ELR (cell line): ENCODE results near the gene DGKG.

ENCODE experiments used
- DNase-seq: peaks from one replicate; pipeline ENCODE4 v3.0.0-alpha.2; 2015; ENCODE audit warnings: low read depth

Gene DGKG

DNA sequence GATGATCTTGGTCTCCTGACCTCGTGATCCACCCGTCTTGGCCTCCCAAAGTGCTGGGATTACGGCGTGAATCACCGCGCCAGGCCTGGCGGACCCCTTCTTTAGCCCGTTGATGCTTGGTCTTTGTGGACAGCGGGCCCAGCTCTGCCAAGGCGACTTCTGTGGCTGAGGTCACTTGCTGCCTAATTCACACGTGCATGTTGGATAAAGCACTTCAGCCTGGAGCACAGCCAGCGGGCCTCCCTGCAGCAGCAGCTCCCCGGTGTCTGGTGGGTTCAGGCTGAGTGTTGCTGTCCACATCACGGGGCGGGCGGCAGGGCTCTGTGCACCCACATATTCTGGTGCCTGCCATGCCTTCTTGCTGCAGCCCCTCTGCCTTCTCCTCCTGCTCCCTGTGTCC, 88.4 kb downstream of the DGKG start:
- no peak for DNase-seq

DNA sequence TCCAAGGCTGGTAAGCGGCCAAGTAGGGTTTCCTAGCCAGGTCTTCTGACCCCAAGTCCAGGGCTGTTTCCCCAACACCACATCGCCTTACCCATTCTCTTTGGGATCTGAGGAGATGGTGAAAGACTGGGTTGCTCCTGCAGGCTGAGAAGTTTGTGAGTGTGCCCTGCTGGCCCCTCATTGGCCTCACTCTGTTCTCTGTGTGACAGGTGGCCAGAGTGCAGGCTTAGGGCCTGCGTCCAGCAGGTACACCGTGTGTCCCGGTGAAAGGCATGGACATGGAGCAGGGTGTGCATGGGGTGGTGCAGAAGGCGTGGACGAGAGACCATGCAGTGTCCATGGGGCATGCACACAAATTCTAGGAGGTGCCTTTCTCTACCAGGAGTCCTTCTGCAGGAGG, 91.3 kb downstream of the DGKG start:
- no peak for DNase-seq

DNA sequence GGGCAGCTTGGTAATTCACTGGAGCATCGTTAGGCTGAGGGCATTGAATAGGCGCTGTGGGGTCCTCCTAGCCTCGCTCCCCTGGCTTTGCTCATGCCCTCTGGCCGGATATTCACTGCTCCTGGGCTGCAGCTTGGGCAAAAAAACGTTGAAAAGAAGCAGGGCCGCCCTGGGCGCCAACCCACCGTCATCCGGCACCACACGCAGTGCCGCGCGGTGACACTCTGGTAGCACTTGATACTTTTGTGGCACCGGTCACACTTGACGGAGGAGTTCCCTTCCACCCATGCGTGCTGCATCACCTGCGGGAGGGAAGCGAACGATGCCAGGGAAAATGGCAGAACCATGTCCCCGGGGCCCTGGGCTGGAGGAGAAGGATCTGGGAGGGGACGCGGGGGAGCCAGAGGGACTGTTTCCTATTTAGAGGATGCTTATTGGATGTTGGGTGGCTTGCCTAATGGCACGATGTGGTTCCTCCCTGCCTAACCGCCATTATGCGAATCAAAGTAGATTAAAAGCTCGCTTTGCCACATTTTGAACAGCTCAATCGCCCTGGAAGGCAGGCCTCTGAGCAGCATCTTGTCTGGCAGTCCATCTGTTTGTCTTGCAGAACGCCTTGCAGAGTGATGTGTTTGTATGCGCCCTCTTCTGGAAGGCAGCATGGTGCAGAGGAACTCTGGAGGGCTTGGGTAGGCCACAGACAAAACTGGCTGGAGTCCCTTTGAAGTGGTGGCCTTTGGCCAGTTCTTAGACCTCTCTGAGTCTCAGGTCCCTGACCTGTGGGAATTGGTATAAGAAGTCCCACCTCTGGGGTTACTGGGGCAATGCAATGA, 93.2 kb downstream of the DGKG start:
- DNase-seq = peak; percentile 20

DNA sequence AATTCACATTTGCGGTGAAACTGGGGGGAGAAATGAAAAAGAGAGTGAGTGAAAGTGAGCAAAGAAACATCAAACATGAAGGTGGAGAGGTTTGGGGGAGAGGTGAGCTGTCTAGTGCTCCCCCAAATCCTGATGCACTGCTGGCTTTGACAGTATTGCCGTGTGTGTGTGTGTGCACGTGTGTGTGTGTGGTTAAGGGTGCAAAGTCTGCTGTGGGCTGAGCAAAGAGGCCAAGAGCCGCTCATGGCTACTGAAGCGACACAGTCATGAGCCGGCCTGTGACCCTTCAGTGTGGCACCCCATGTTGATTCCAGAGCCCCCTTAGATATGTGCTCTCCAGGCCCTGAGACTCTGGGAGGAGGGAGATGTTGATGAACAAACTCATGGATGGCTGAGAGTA, 94.3 kb downstream of the DGKG start:
- DNase-seq = no peak

DNA sequence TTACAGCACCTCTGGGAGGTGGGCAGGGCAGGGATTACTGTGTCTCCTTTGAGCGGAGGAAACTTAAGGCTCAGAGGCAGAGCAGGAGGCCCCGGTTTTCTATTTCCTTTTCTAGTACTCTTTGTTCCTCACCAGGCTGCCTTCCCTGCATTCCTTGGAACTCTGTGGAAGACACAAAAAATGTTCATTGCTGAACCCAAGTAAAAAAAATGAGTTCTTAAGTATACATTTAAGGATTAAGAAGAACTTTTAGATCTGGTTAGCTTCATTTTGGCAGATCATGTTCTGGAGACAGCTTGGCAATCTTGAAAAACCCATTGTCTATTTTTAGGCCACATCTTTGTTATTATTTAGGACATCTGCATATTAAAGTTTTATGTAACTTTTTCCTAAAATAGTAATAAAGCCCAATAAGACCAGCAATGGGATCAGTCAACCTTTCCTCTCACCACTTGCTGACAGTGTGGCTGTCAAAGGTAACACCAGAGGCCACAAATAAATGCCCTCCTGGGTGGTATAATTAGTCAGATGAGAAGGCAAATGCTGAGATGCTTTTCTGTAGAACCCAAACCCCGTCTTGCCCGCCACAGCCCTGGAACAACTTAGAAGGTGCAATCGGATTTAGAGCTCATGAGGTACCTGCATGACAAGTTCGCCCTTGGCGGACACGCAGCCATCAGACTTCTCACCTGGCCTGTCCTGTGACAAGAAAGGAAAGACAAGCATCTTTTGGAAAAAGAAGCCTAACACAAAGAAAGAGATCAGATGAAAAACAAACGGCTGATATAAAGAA, 97.2 kb downstream of the DGKG start:
- no peak for DNase-seq

DNA sequence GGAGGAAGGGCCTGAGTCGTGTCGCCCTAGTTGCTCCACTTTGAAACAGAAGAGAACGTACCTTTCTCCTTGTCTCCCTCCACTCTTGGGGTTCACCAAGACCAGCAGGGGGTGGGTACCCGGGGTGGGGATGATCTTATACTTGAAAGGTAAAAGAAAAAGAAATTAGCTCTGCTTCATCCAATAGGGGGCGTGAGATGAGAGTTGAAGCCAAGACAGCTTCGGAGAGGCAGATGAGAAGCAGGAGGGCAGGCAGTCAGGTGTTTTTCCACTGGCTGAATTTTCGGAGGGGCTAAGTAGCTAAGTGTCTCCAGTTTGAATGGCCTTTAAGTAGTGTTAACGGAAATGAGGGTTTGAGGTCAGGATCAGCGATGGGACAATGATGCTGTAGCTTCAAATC, 100.4 kb downstream of the DGKG start:
- peak; percentile 54 for DNase-seq

DNA sequence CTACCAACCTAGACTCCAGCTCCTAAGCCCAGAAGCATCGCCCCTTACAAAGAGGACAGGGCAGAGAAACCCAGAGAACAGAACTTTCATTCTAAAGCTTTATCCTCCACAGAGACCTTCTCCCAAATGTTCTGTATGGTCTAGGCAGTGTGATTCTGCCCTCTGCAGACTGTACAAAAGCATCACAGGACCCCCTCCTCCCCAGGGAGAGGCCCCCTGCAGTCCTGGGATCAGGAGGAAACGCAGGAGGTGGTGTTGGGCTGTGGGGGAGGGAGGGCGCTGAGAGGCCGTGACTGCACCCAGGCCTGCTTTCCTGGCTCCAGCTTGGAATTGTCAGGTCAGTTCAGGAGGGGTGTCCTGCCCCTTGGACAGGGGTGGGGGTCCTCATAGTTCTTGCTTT, 101.3 kb downstream of the DGKG start:
- no peak for DNase-seq

DNA sequence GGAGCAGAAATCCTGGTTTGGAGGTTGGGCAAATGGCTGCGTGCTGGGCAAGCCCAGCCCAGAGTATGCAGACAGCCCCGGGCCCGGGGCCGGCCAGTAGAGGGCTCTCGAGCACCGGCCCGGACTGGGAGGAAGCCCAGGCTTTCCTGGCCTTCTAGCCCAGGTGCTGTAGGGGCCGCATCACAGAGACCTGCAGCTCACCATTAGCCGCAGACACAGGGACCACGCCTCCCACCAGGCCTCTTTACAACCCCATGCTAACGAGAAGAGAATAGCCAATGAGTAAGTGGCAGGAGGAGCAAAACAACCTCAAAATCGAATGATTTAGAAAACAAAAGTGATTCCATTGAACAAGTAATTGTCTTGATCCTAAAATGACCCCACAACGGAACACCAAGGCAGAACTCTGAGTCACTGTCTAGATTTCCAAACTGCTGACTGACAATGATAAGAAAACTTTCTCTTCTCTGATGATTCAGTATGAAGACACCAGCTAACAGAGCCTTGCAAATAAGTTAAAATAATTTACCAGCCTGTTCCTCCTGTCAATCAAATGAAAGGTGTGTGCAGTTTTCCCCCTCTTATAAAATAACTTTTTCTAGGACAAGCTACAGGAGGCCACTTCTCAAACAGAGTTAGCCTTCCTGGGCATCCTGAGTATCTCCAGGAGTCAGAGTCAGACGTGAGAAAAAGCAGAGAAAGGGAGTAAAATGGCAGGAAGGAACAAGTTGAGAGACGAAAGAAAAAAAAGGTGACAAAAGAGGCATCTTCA, 102.2 kb downstream of the DGKG start:
- peak; percentile 84 for DNase-seq

DNA sequence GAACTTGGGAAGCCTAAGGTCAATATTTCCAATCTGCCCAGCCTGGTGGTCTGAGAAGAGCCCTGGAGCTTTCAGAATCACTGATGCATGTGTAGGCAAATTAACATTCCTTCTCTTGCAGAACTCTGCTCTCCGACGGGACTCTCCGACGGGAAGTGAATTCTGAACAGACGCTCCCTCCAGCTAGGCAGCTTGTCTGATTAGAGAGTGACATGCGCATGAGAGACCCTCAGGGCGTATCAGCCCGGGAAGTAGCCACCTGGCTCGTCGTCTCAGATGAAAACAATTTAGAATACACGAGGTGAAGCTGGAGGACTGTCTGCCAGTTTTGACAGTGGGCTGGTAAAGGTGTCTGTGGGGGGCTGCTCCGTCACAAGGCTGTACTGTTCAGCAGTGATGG, 103.1 kb downstream of the DGKG start:
- DNase-seq = no peak

DNA sequence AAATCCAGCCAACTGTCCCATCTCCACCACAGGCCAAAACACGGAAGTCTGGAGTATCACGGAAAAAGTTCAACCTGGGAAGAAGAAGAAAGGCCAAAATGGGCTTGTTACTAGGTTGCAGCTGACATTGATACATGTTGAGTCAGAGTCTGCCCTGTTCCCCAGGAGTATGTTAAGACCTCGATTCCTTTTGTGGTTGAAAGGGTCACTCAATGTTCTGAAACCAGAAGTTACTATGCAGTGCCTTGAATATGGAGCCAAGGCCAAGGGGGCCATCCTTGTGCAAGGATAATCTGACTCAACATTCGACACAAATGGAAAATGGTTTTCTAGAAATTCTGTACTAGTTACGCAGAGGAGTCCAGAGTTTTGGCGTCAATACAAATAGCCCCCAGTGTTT, 104.2 kb downstream of the DGKG start:
- peak; percentile 28 for DNase-seq

DNA sequence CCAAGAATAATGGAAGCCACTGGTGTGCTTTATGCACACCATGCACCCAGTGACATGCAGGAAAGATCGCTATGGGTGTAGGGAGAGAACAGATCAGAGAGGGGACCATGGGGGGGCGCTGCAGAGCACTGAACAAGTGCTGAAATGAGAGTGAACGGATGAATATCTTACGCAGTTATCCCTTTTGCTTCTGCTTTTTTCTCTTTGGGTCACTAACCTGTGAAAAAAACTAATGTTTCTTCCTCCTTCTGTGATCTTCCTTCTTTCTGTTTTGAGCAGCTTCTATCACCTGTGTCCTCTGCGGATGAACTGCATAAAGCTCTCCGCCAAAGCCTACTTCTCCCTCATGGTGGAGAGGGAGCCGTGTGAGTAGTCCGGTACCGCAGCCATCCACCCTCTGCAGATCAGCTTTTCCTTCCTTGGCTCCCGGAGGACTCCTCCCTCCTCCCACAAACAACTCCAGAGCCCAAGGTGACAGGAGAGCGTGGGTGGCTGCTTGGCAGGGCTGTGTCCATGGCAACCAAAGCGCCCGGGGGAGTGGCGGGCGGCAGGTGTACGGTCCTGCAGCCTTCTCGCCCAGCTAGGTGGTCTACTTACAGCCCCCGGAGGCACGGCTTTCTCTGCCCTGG, 106.2 kb downstream of the DGKG start:
- no peak for DNase-seq

DNA sequence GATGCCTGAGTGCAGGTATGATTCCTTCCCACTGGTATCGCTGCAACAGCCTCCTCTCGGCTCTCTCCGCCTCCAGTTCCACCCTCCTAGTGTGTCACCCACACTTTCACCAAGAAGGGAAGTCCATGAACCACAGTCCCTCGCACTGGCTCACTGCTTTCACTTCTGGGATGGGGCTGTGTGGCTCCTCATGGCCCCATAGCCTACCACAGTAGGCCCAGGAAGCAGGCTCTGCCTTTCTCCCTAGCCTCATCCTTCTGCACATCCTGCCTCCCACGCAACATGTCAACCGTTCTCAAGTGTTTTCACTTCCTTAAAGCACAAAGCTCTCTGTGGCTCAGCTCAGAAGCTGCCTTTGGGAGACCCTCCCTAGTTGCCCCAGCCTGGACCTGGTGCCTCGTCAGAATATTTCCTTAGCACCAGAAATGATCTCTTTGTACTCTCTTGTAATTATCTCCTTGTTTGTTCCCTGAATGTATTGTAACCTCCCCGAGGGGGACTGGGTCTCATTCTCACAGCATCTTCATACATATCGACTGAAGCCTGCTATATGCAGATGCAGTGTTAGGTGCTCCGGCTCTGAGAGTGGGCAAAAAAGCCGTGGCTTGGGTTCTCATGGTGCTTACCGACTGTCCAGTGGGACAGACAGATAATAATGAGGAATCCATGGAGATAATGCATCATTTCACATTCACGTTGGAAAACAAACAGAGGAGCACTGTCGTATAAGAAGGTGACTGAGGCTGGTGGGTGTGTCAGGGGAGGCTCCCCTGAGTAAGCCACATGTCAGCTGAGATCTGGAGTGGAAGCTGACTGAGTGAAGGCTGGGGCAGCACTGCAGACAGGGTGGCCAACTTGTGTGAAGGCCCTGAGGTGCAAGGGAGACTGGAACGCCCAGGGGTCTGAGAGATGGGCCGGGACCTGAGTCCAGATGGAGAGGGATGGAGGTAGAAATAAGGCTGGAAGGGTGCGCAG, 107.1 kb downstream of the DGKG start:
- no peak for DNase-seq

DNA sequence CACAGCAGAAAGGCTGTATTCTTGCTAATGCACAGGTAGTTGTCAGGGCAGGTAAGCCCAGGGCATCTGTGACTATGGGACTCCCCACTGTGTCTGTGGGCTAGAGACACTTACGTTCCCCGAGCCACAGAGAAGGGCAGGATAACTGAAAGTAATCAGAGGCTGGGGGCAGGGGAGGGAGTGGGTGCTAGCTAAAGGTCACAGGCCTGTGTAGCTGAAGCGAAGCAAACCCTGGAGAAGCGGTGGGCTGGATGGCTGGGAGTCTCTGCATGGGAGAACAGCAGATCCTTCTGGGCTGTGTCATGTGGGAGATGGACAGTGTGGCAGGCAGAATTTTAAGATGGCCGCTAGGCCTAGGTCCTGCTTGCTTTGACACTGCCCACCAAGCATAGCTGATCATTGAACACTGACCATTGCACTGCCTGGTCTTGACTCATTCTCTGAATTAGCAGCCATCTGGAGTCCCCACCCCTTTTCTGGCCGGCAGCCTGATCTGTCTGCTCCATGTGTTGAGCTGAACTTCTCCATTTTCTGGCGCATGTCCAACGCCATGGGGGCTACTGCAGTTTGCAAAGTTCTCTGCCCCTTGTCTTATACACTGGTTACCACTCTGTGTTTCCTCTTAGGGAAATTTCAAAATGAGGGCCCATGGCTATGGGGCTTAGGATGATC, 110.0 kb downstream of the DGKG start:
- no peak for DNase-seq

DNA sequence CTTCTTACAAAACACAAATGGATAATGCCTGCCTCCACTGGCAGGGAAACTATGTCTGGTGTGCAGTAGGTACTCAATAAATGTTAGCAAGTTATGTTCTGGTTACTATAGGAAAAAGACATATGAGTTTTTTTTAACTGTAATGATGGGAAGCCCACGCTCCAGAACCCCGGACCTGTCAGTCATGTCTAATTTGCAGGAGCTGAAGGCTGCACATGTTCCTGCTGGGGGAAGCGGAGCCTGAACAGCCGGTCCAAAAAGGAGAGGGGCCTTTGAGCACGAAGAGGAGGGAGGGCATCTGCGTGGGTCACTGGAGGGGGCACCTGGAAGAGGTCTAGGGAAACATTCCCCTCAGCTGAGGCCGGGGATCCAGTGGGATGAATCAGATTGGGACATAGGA, 113.2 kb downstream of the DGKG start:
- DNase-seq = no peak

DNA sequence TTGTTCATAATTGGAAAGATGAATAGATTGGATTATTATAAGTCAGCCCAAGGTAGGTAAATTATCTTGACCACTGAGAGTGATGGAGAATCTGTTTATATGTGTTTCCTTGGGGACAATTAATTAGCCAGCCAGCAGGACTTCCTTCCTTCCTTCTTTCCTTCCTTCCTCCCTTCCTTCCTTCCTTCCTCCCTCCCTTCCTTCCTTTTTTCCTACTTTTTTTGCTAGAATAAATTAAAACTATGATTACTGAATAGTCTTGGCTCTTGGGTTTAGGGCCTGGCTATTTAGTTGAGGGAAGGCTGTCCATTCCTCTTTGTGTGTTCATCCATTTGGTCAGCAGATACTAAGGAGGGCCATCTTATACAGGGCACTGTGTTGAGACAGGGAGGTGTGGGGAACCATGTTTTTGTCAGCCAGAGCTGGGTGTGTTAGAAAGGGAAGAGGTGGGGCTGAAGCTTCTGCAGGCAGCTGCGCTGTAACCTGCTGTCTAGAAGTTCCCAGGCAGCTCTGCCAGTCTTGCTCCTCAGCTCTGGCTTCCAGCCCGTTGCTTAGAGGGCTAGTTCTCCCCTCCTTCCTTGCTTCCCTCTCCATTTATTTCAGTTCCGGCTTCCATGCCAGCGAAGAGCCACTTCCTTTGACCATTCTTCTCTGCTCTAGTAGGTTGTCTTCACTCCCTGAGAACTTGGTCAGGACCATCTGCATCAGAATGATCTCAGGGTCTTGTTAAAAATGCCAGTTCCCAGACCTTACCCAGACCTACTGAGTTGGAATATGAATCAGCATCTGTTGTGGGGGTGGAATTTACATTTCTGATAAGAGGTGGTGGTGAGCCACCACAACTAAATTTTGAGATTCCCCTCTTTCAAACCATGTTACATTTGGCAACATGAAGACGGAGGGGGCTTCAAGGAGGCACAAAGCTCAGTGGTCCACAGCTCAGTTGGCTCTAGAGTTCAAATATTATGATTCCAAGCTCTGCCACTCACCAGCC, 113.9 kb downstream of the DGKG start:
- DNase-seq = no peak

DNA sequence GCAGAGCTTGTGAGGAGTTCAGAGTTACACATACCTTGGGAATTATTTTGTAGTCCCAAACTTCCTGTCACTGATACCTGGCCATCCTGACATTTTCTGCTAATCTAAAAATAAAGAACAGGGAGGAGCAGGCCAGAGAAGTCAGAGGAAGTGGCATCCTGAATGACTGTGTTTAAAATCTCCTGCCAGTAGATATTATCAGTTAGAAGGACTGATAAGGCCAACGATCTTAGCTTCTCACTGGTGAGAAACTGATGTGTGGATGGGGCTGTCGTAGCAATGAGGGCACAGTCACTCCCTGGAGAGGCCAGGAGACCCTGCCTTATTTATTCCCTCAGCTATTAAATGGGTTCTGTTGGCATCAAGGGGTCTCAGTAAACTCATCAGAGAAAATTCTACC, 115.1 kb downstream of the DGKG start:
- no peak for DNase-seq

DNA sequence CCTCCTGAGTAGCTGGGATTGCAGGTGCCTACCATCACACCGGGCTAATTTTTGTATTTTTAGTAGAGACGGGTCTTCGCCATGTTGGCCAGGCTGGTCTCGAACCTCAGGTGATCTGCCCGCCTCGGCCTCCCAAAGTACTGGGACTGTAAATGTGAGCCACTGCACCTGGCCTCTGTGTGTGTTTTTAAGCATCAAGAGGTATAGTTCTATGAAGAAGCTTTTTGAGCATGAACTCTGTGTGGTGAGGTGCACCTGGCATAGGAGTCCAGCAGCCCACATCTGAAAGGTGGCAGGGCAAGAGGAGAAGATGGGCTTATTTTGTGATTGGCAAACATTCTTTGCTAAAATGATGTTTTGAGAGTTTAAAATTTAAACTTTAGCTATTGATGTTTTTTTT, 118.0 kb downstream of the DGKG start:
- no peak for DNase-seq

DNA sequence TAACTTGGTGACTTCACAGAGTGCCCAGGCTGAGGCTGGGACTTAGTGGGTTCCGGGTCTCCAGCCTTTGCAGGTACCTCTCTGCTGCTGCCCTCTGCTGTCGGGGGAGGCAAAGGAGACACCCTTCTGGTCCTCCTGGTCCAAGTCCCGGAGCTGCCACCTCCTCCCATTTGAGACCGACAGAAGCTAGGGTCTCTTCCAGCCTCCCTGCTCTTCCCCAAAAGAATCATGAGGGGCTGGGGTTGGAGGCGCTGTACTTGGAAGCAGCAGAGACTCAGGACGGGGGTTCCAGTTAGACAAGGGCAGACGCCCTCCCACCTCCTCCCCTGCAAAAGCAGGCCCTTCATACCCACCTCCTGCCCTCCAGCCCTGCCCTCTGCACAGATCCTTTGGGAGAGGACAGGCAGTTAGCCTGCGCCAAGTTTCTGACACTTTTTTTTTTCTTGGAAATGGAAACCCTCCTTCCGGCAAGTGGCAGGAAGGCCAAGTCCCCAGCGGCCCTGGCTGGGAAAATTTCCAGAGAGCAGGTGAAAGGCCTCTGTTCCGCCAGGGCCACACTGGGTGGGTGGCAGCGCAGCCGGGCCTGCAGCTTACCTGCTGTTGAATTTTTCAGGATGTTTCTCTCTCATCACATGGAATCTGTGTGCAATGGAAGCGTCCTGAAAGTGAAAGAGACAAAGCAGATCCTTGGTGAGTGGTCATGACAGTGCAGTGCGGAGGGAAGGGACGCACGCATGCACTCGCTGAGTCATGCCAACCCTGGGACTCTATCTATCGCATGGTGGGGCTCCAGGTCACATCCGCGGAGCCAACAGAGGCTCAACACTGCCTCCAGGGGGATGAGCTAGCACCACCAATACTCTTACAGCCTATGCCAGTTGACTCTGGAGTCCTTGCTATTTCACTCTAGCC, 119.9 kb downstream of the DGKG start:
- DNase-seq = peak; percentile 67
